MCF 10A (cell line): ENCODE measurements around the gene ACMSD. TPM values are rescaled to one million over a fixed set of nuclear protein-coding genes. Genes with fewer than 3 reads are reported as not detected.

Source experiments
- BruUV-seq: library from RNA; stranded (reverse); fragments of 400-500 nt; replicated peaks from 2 replicates; lab custom pipeline; 2021; lab: Mats Ljungman, UMichigan
- CTCF ChIA-PET: fragments of 300-600 bp; sonication (Branson Sonifier 250); formaldehyde crosslinking; extraction: SDS; loops from one replicate; lab custom pipeline; 2021; ENCODE audit warnings: antibody characterized with exemption, inconsistent platforms; lab: Yijun Ruan, JAX
- POLR2A ChIA-PET: fragments of 300-600, 350-650 bp; sonication (Branson Sonifier 250); formaldehyde crosslinking; extraction: SDS; loops from one replicate; lab custom pipeline; 2020; ENCODE audit warnings: antibody characterized with exemption, inconsistent platforms; lab: Yijun Ruan, JAX
- DNase-seq: peaks from one replicate; pipeline ENCODE4 v3.0.0-alpha.2; 2018; ENCODE audit not compliant: unreplicated experiment
- H3K27ac Mint-ChIP-seq: one replicate; pipeline ENCODE4 v1.8.0; 2022; ENCODE audit warnings: mild to moderate bottlenecking, low read depth, mixed read lengths; ENCODE audit not compliant: unreplicated experiment
- H3K27me3 Mint-ChIP-seq: one replicate; pipeline ENCODE4 v1.8.0; 2022; ENCODE audit warnings: mixed read lengths; ENCODE audit not compliant: insufficient read depth, unreplicated experiment
- H3K36me3 Mint-ChIP-seq: one replicate; pipeline ENCODE4 v1.8.0; 2022; ENCODE audit warnings: mild to moderate bottlenecking, moderate library complexity, mixed read lengths; ENCODE audit not compliant: insufficient read depth, unreplicated experiment
- H3K4me1 Mint-ChIP-seq: one replicate; pipeline ENCODE4 v1.8.0; 2022; ENCODE audit warnings: mixed read lengths; ENCODE audit not compliant: insufficient read depth, unreplicated experiment
- H3K4me3 Mint-ChIP-seq: one replicate; pipeline ENCODE4 v1.8.0; 2022; ENCODE audit warnings: mild to moderate bottlenecking, moderate library complexity, mixed read lengths; ENCODE audit not compliant: unreplicated experiment
- H3K9me3 Mint-ChIP-seq: one replicate; pipeline ENCODE4 v1.8.0; 2022; ENCODE audit warnings: mixed read lengths; ENCODE audit not compliant: unreplicated experiment
- intact Hi-C: fragments of 100-400 bp; cut with micrococcal nuclease; formaldehyde crosslinking; loops from 2 replicates; pipeline ENCODE4 v1.14.1; 2022
- total RNA-seq: library from RNA; stranded (reverse); gene quantifications from 2 replicates; pipeline ENCODE4 v1.2.3, GENCODE V29; 2022
- TF ChIP-seq, protein P1 (sequence below): fragments of 200-600 bp; IDR thresholded peaks from one replicate; pipeline ENCODE4 v1.8.0; 2022; ENCODE audit warnings: antibody characterized with exemption, mild to moderate bottlenecking; ENCODE audit not compliant: unreplicated experiment

ACMSD gene
- total RNA-seq, 1 experiment from 2014 or later = not detected

DNA sequence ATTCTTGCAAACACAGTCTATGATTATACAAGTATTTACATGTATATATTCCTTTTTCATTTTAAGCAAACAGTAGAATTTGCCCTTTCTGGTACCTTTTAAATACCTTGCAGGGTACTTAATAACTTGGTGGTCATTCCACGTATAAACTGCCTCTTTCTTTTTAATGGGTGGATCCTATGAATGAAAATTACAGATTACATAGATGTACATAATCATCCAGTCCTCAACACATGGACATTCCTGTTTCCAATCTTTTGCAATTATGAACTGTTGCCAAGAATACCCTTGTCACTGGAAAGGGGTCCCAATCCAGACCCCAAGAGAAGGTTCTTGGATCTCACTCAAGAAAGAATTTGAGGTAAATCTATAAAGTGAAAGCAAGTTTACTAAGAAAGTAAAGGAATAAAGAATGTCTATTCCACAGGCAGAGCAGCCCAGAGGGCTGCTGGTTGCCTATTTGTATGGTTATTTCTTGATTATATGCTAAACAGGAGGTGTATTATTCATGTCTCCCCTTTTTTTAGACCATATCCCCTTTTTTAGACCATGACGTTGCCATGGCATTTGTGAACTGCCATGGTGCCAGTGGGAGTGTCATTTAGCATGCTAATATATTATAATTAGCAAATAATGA, 72.5 kb downstream of the ACMSD start:
- no TSS peak for BruUV-seq
- ChIA-PET CTCF (no interaction called here), POLR2A (no interaction called here)
- intact Hi-C loops = no loop called here
- Mint-ChIP-seq H3K9me3 (peaks cover 5% of the 10 kb centered on the region), H3K36me3 (no peaks in the 10 kb centered on the region), H3K4me1 (peaks cover 7% of the 10 kb centered on the region), H3K4me3 (no peak overlapping the region), H3K27ac (no peak overlapping the region), H3K27me3 (no peaks in the 10 kb centered on the region)
- TF ChIP-seq, protein P1, sequence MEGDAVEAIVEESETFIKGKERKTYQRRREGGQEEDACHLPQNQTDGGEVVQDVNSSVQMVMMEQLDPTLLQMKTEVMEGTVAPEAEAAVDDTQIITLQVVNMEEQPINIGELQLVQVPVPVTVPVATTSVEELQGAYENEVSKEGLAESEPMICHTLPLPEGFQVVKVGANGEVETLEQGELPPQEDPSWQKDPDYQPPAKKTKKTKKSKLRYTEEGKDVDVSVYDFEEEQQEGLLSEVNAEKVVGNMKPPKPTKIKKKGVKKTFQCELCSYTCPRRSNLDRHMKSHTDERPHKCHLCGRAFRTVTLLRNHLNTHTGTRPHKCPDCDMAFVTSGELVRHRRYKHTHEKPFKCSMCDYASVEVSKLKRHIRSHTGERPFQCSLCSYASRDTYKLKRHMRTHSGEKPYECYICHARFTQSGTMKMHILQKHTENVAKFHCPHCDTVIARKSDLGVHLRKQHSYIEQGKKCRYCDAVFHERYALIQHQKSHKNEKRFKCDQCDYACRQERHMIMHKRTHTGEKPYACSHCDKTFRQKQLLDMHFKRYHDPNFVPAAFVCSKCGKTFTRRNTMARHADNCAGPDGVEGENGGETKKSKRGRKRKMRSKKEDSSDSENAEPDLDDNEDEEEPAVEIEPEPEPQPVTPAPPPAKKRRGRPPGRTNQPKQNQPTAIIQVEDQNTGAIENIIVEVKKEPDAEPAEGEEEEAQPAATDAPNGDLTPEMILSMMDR = no peak
- DNase-seq = no peak

DNA sequence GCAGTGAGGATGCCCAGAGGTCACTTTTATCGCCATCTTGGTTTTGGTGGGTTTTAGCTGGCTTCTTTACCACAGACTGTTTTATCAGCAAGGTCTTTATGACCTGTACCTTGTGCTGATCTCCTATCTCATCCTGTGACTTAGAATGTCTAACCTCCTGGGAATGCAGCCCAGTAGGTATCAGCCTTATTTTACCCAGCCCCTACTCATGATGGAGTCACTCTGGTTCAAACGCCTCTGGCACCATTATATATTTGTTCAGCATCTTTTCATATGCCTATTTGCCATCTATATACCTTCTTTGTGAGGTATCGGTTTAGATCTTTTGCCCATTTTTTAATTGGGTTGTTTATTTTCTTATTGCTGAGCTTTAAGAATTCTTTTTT, 73.0 kb downstream of the ACMSD start:
- H3K36me3 Mint-ChIP-seq = no peaks in the 10 kb centered on the region
- intact Hi-C loops = no loop called here
- TF ChIP-seq, protein P1 = no peak
- DNase-seq = no peak
- BruUV-seq = no TSS peak
- no peak overlapping the region for H3K27ac Mint-ChIP-seq
- no peaks in the 10 kb centered on the region for H3K27me3 Mint-ChIP-seq
- ChIA-PET POLR2A (no interaction called here), CTCF (no interaction called here)
- peaks cover 7% of the 10 kb centered on the region for H3K4me1 Mint-ChIP-seq
- peaks cover 5% of the 10 kb centered on the region for H3K9me3 Mint-ChIP-seq
- H3K4me3 Mint-ChIP-seq = no peak overlapping the region

DNA sequence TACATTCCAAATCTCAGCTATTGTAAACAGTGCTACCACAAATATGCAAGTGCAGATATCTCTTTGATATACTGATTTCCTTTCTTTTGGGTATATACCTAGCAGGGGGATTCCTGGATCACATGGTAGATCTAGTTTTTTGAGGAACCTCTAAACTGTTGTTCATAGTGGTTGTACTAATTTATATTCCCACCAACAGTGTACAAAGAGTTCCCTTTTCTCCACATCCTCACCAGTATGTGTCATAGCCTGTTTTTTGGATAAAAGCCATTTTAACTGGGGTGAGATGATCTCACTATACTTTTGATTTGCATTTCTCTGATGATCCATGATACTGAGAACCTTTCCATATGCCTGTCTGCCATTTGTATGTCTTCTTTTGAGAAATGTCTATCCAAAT, 73.9 kb downstream of the ACMSD start:
- TF ChIP-seq, protein P1 = no peak
- Mint-ChIP-seq H3K4me1 (peaks cover 7% of the 10 kb centered on the region), H3K27ac (no peak overlapping the region), H3K4me3 (no peak overlapping the region), H3K9me3 (peaks cover 5% of the 10 kb centered on the region), H3K27me3 (no peaks in the 10 kb centered on the region), H3K36me3 (no peaks in the 10 kb centered on the region)
- POLR2A ChIA-PET = no interaction called here
- CTCF ChIA-PET = no interaction called here
- DNase-seq = peak; percentile 41
- no TSS peak for BruUV-seq
- intact Hi-C loops = no loop called here

DNA sequence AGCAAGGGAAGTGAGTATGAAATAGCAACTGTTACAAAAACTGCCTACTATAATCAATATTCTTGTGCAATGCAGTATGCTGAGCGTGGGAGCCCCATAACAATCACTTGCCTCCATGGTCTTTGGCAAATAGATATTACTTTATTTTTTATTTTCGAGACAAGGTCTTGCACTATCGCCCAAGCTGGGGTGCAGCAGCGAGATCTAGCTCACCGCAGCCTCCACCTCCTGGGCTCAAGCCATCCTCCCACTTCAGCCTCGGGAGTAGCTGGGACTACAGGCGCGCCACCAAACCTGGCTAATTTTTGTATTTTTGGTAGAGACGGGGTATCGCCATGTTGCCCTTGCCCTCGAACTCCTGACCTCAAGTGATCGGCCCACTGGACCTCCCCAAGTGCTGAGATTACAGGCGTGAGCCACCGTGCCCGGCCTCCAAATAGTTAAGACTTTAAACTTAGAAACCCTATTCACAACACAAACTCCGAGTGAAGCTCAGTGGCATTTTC, 79.0 kb downstream of the ACMSD start:
- ChIA-PET POLR2A (interaction anchor here (0.7 to 2.6 kb wide), 14 partner anchors 8 to 1318 kb away, joined by 3 to 18 read pairs (median 4); partner anchors contain the start of gene RAB3GAP1), CTCF (interaction anchor here (0.9 to 1.5 kb wide), 4 partner anchors 260 to 827 kb away, joined by 3 to 5 read pairs (median 3); no protein-coding TSS in a partner anchor)
- peaks cover 7% of the 10 kb centered on the region for H3K4me1 Mint-ChIP-seq
- intact Hi-C loops = loop anchor here (5.0 kb wide), 2 partner anchors 615 to 800 kb away; partner anchors contain the start of genes R3HDM1 and ZRANB3
- H3K4me3 Mint-ChIP-seq = peak overlapping the region; percentile 100
- no TSS peak for BruUV-seq
- TF ChIP-seq, protein P1 = no peak
- peaks cover 5% of the 10 kb centered on the region for H3K9me3 Mint-ChIP-seq
- H3K36me3 Mint-ChIP-seq = peaks cover 19% of the 10 kb centered on the region
- peak overlapping the region; percentile 100 for H3K27ac Mint-ChIP-seq
- DNase-seq = peak; percentile 4
- H3K27me3 Mint-ChIP-seq = no peaks in the 10 kb centered on the region
